Activated T-helper 17 cell treated with anti-CD3 and anti-CD28 coated beads, Interleukin-2, amount 50 U/mL, for 72 hours (primary cell): Measurements from ENCODE around the gene RNF39. TPM values are rescaled to one million over a fixed set of nuclear protein-coding genes. Genes with fewer than 3 reads are reported as not detected.
"Not testable (repeated sequence)": the region's sequence is repeated elsewhere in the genome, so short reads cannot be mapped to it uniquely, and the experiment has no call there.

ENCODE experiments used
- ATAC-seq: fragments of 150-1000 bp; cut with Tn5 transposase; replicated peaks from 2 replicates; pipeline ENCODE4 v1.10.0; 2021; ENCODE audit warnings: mild to moderate bottlenecking, moderate library complexity
- H3K27ac Mint-ChIP-seq: one replicate; pipeline ENCODE4 v1.8.0; 2022; ENCODE audit warnings: mixed read lengths
- H3K27me3 Mint-ChIP-seq: one replicate; pipeline ENCODE4 v1.8.0; 2022; ENCODE audit warnings: mixed read lengths
- H3K36me3 Mint-ChIP-seq: one replicate; pipeline ENCODE4 v1.8.0; 2022; ENCODE audit warnings: low read depth, mild to moderate bottlenecking, mixed read lengths
- H3K4me1 Mint-ChIP-seq: one replicate; pipeline ENCODE4 v1.8.0; 2022; ENCODE audit warnings: mixed read lengths
- H3K4me3 Mint-ChIP-seq: one replicate; pipeline ENCODE4 v1.8.0; 2022; ENCODE audit warnings: mild to moderate bottlenecking, mixed read lengths
- H3K9me3 Mint-ChIP-seq: one replicate; pipeline ENCODE4 v1.8.0; 2022; ENCODE audit warnings: mixed read lengths
- total RNA-seq, 2 donors: library from RNA; stranded (reverse); gene quantifications; one replicate each; pipeline ENCODE4 v1.2.3, GENCODE V29; 2022

RNF39 gene
- total RNA-seq, 2 donors from 2014 or later = not detected

DNA sequence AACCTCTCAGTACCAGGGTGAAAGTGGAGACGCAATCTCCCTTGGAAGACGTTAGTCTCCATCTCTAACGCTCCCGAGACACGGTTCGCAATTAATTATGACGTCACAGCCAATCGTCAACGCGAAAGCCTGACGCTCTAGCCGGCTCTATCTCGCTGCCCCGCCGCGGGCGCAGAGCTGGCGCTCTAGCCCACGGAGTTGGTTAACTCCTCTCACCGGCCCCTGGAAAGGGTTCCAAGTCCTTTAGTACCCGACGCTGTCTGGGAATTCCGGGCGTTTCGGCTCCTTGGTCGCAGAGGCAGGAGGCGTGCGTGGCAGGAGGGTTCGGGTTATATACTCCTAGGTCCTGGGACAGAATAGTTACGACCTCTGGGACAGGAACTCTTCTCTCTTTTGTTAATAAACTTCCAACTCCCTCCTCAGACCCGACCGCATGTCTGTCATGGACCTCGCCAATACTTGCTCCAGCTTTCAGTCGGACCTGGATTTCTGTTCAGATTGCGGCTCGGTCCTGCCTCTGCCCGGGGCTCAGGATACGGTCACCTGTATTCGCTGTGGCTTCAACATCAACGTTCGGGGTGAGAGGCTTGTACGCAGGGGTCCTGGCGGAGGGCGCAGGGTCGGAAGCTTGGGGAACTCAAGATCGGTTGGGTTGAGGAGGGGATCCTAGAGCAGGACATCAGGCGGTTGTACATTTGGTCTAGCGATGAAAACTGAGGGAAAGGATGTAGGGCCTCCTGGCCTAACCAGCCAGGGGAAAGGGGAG, 14.3 kb downstream of the RNF39 start, which contains the start of gene POLR1H:
Gene POLR1H, plus strand, starts transcription at position 174 of the 766 bp plus-strand sequence. Its CDS starts 260 bp downstream, at position 434.
- peaks cover 63% of the 10 kb centered on the region for H3K36me3 Mint-ChIP-seq
- peak; percentile 91 for ATAC-seq
- peaks cover 10% of the 10 kb centered on the region for H3K4me1 Mint-ChIP-seq
- H3K4me3 Mint-ChIP-seq = peak within 1 kb of the TSS; percentile 96
- H3K27me3 Mint-ChIP-seq = no peaks in the 10 kb centered on the region
- H3K9me3 Mint-ChIP-seq = no peaks in the 10 kb centered on the region
- H3K27ac Mint-ChIP-seq = peak within 1 kb of the TSS; percentile 95

DNA sequence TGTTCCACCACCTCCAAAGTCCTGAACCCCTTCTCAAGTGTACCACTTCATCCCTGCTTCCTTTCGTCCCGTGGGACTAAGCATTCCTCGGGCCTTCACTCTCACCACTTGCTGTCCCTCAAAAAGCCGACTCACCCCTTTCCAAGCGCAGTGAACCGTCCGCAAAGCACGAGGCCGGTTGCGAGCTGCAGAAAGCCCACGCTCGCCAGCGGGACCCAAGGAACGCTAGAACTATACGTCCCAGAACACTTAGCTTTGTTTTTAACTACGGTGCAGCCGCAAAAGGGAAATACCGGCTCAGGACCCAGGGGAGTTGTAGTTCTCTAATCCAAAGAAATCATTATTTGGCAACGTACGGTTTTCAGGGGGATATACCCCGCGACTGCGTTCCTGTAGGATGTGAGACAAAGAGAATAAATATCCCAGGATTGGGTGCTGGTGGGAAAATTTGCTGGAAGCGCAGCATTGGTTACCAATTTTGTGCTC, 14.9 kb downstream of the RNF39 start:
- Mint-ChIP-seq H3K4me1 (peaks cover 10% of the 10 kb centered on the region), H3K27ac (peak overlapping the region; percentile 95), H3K36me3 (peaks cover 64% of the 10 kb centered on the region), H3K9me3 (no peaks in the 10 kb centered on the region), H3K4me3 (peak overlapping the region; percentile 96), H3K27me3 (no peaks in the 10 kb centered on the region)
- ATAC-seq = peak; percentile 33

DNA sequence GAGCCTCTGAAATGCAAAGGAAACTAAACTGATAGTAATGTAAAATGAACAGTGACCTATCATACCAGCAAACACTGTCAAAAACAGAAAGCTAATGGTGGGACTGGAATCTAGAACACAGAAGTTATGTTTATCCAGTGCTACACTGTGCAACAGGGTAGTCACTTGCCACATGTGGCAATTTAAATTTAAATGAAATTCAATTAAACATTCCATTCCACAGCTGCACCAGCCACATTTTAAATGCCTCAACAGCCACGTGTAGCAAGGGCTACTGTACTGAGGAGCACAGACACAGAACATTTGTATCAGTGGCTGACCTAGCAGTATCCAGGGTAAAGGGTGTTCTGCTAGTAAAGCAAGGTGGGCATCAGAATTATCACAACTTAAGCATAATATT, 20.1 kb downstream of the RNF39 start:
- H3K27ac Mint-ChIP-seq = no peak overlapping the region
- H3K4me3 Mint-ChIP-seq = no peak overlapping the region
- H3K36me3 Mint-ChIP-seq = peaks cover 39% of the 10 kb centered on the region
- ATAC-seq = no peak
- no peaks in the 10 kb centered on the region for H3K9me3 Mint-ChIP-seq
- H3K27me3 Mint-ChIP-seq = no peaks in the 10 kb centered on the region
- H3K4me1 Mint-ChIP-seq = no peaks in the 10 kb centered on the region

DNA sequence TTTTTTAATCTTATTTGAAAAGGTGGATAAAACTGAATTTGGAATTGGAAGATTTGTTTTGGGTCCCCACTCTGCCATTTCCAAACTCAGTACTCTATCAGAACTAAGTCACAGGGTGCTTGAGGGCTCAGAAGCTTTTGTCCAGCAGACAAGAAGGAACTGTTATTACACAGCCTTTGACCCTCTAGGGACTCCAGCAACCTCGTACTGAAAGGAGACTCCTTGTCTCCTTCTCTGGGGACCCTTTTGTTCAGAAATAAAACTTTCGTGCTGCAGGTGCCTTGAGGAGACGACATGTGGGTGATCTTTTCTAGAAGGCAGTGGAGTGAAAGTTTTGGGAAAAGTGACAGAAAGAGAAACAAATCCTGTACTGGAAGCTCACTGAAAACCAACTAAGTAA, 21.9 kb downstream of the RNF39 start:
- Mint-ChIP-seq H3K27ac (no peak overlapping the region), H3K4me1 (no peaks in the 10 kb centered on the region), H3K9me3 (no peaks in the 10 kb centered on the region), H3K27me3 (no peaks in the 10 kb centered on the region), H3K36me3 (peaks cover 39% of the 10 kb centered on the region), H3K4me3 (no peak overlapping the region)
- no peak for ATAC-seq

DNA sequence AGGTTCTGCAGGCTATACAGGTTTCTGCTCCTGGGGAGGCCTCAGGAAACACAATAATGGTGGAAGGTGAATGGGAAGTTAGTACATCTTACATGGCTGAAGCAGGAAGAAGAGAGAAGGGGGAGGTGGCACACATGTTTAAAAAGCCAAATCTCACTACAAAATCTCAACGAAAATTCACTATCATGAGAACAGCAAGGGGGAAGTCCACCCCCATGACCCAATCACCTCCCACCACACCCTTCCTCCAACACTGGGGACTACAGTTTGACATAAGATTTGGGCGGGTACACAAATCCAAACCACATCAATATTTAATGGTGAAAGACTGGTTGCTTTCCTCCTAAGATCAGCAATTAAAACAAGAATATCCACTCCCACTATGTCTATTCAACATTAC, 28.3 kb downstream of the RNF39 start:
- Mint-ChIP-seq H3K4me3 (no peak overlapping the region), H3K27ac (no peak overlapping the region), H3K4me1 (peaks cover 14% of the 10 kb centered on the region), H3K9me3 (no peaks in the 10 kb centered on the region), H3K36me3 (peaks cover 6% of the 10 kb centered on the region), H3K27me3 (no peaks in the 10 kb centered on the region)
- no peak for ATAC-seq

DNA sequence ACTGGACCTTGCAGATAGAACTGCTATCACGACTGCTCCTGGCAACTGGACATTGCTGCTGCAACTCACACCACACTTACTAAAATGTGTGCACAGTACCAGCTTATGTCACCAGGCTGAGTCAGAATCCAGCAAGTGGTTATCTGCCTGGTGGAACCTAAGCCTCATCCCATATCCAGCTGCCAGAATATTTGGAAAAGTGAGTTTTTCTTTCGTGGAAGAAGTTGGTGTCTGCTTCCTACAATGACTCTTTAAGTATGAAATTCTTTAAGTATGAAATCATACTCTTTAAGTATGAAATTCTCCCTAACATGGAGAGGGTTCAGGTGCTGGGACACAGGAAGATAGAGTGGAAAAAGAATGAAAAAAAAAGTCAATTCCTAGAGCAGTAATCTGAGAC, 30.9 kb downstream of the RNF39 start:
- H3K36me3 Mint-ChIP-seq = no peaks in the 10 kb centered on the region
- no peak overlapping the region for H3K27ac Mint-ChIP-seq
- no peaks in the 10 kb centered on the region for H3K27me3 Mint-ChIP-seq
- no peaks in the 10 kb centered on the region for H3K9me3 Mint-ChIP-seq
- no peak overlapping the region for H3K4me3 Mint-ChIP-seq
- H3K4me1 Mint-ChIP-seq = peaks cover 15% of the 10 kb centered on the region
- ATAC-seq = no peak

DNA sequence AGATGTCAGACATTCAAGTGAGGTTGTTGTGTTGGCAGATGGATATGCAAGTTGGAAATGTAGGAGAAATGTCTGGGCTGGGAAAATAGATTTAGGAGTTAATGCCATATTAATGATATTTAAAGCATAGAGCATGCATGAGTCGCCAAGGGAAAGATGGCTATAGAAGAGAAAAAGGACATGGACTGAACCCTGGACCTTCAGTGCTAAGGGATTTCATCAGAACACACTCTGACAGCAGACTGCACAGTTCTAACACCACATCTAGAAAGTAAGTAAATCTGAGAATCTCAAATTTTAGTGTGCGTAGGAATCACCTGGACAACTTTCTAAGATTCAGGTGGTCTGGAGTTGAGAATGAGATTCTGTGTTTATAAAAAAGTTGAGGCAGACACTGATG, 31.8 kb downstream of the RNF39 start:
- Mint-ChIP-seq H3K9me3 (no peaks in the 10 kb centered on the region), H3K4me3 (no peak overlapping the region), H3K27me3 (no peaks in the 10 kb centered on the region), H3K4me1 (peaks cover 15% of the 10 kb centered on the region), H3K36me3 (no peaks in the 10 kb centered on the region), H3K27ac (peak overlapping the region; percentile 72)
- ATAC-seq = no peak

DNA sequence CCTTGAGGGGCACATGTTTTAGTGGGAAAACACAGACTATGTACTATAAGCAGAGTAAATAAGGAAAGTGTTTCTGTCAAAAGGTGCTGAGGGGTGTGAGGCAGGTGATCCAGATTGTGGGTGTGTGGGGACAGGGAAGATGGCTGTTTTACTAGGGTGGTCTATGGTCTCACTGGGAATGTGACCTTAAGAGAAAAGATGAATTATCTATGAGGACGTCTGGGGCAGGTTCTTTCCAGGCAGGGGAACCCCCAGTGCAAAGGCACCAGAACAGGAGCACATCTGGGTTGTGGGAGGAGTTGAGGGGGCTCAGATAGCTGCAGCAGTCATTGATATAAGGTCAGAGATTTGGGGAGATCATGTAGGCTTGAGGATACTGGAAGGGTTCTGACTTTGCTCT, 32.7 kb downstream of the RNF39 start:
- Mint-ChIP-seq H3K4me3 (no peak overlapping the region), H3K4me1 (peaks cover 15% of the 10 kb centered on the region), H3K27me3 (no peaks in the 10 kb centered on the region), H3K36me3 (no peaks in the 10 kb centered on the region), H3K9me3 (no peaks in the 10 kb centered on the region), H3K27ac (peak overlapping the region; percentile 72)
- no peak for ATAC-seq

DNA sequence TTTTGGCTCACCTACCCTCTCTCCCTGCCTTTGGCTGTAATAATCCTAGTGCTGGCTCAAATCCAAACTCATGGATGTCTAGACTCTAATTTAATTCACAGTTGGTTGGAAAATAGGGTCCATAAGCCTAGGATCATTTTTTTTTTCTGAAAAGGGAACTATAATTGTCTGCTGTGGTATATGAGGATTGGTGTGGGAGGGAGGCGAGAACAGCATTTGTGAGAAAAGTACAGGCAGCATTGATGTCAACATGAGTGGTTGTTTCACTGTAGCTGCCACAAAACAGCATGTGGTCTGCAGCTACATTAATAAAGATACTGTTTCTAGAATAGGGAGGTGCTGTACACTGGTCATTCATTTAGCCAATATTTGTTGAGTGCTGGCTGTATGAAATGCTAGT, 33.1 kb downstream of the RNF39 start:
- Mint-ChIP-seq H3K36me3 (no peaks in the 10 kb centered on the region), H3K4me3 (no peak overlapping the region), H3K9me3 (no peaks in the 10 kb centered on the region), H3K27me3 (no peaks in the 10 kb centered on the region), H3K4me1 (peaks cover 15% of the 10 kb centered on the region), H3K27ac (peak overlapping the region; percentile 72)
- ATAC-seq = peak; percentile 52

DNA sequence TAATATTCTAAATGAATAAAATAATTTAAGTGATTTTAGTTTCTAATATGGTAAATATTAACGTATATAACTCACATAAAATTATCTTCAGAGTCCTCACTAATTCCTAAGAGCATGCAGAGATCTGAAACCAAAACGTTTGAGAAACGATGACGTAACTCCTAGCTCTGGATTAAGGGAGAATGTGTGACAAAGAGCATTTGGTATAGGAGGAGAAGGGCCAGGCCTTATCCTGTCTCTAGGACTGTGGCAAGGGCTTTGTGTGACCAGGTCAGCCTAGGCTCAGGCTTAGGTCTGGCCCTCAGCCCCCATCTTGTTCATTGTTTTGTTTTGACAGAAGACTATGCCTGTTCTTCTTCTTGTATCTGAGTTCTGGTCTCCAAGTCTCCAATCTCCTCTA, 33.7 kb downstream of the RNF39 start:
- H3K27ac Mint-ChIP-seq = peak overlapping the region; percentile 72

DNA sequence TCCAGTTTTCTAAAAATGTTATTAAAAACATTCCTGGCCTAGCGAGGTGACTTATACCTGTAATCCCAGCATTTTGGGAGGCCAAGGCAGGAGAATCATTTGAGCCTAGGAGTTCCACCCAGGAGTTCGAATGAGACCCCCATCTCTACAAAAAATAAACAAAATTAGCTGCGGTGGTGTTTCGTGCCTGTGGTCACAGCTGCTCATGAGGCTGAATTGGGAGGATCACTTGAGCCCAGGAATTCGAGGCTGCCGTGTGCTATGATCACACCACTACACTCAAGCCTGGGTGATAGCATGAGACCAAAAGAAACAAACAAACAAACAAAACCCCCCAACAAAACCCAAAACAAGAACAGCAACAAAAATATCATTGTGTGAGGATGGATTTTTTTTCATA, 34.3 kb downstream of the RNF39 start:
- no peaks in the 10 kb centered on the region for H3K27me3 Mint-ChIP-seq
- no peaks in the 10 kb centered on the region for H3K36me3 Mint-ChIP-seq
- H3K4me3 Mint-ChIP-seq = no peak overlapping the region
- H3K9me3 Mint-ChIP-seq = no peaks in the 10 kb centered on the region
- no peak for ATAC-seq
- H3K4me1 Mint-ChIP-seq = peaks cover 17% of the 10 kb centered on the region
- no peak overlapping the region for H3K27ac Mint-ChIP-seq

More for the DNA sequence above, 33.7 kb downstream of the RNF39 start:
- Mint-ChIP-seq H3K9me3 (no peaks in the 10 kb centered on the region), H3K4me3 (no peak overlapping the region), H3K27me3 (no peaks in the 10 kb centered on the region), H3K4me1 (peaks cover 17% of the 10 kb centered on the region), H3K36me3 (no peaks in the 10 kb centered on the region)
- no peak for ATAC-seq

DNA sequence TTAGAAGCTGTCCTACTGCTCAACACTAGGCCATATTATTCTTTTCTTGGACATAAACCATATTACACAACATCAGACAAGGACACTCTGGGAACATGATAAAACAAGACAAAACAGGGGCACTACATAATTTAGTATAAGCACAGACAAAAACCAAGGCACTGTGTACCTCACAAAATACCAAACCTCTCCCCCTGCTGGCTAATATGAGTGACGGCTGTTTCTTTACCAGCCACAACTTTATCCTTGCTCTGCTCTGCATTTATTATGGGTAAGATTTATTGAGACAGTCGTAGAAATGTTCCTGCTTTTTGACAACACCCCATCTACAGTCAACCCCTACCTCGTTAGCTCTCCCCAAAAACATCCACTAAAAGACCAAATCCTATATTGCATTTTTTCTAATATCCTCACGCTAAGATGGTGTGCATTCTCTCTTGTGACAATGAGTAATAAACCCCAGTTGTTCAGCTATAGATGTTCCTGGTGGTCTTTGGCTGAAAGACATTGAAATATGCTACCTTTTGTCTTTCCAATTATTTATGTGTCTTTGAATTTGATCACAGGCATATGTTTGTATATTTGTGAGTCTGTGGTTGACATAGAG, 38.3 kb downstream of the RNF39 start:
- Mint-ChIP-seq H3K4me3 (no peak overlapping the region), H3K27ac (peak overlapping the region; percentile 11), H3K9me3 (no peaks in the 10 kb centered on the region), H3K4me1 (peaks cover 7% of the 10 kb centered on the region), H3K27me3 (no peaks in the 10 kb centered on the region), H3K36me3 (peaks cover 8% of the 10 kb centered on the region)
- ATAC-seq = peak; percentile 48

DNA sequence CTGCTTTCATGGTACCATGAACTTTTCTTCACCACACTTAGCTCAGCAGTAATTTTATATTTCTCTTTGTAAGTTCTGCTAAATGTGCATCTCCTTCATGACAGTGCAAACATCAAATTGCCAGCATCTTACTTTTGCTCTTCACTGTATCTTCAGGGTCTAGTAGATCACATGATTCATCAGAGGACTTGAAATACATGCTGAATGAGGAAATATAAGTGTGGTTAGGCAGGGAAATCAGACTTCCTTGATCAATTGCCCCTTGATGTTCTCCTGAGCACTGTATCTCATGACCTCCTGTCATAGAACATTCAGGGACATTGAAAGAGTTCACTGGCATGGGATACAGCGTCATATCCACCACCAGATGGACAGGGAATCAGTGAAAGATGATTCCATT, 39.8 kb downstream of the RNF39 start:
- Mint-ChIP-seq H3K4me1 (peaks cover 6% of the 10 kb centered on the region), H3K9me3 (no peaks in the 10 kb centered on the region), H3K4me3 (no peak overlapping the region), H3K36me3 (peaks cover 8% of the 10 kb centered on the region), H3K27ac (no peak overlapping the region), H3K27me3 (no peaks in the 10 kb centered on the region)
- no peak for ATAC-seq

DNA sequence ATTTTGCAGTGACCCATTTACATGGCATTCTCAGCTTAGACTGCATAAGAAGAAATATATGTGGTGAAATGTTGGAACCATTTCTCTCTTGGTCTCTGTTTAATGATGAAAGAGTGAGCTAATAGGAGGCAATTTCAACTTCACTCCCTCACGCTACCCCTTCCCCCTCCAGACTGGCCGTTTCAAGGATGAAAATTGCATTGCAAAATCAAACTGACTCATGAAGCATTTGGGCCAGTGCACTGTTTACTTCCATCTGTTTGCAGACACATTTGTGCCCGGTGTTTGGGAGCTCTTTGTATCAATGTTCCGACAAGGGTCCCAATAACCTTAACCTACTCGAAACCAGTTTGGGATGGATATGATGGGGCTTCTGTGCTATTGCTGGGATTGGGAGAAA, 42.1 kb downstream of the RNF39 start:
- H3K9me3 Mint-ChIP-seq, H3K4me3 Mint-ChIP-seq, H3K36me3 Mint-ChIP-seq, H3K27ac Mint-ChIP-seq, ATAC-seq, H3K4me1 Mint-ChIP-seq, H3K27me3 Mint-ChIP-seq: not testable (repeated sequence)

DNA sequence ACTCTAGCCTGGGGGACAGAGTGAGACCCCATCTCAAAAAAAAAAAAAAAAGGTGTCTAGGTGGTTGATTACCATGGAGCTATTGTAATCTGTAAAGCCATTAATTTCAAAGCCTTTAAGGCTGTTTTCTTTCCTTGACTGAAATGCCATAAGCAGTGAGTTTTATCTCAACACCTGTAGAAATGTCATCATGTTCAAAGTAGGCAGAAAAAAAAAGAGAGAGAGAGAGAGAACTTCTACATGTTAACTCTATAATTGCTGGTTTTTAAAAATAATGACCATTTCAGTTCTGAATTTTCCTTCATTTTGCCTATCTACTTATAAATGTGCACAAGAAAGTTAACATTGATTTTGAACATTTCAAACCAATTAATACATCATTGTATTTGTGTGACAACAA, 44.2 kb downstream of the RNF39 start:
- H3K27ac Mint-ChIP-seq = no peak overlapping the region
- no peaks in the 10 kb centered on the region for H3K9me3 Mint-ChIP-seq
- no peaks in the 10 kb centered on the region for H3K4me1 Mint-ChIP-seq
- H3K36me3 Mint-ChIP-seq = peaks cover 8% of the 10 kb centered on the region
- H3K27me3 Mint-ChIP-seq = no peaks in the 10 kb centered on the region
- no peak for ATAC-seq
- no peak overlapping the region for H3K4me3 Mint-ChIP-seq
